MCF 10A (cell line): ENCODE results near the gene CYP4X1. TPM values are rescaled to one million over a fixed set of nuclear protein-coding genes. Genes with fewer than 3 reads are reported as not detected.

Experiments
- BruUV-seq: library from RNA; stranded (reverse); fragments of 400-500 nt; replicated peaks from 2 replicates; lab custom pipeline; 2021; lab: Mats Ljungman, UMichigan
- CTCF ChIA-PET: fragments of 300-600 bp; sonication (Branson Sonifier 250); formaldehyde crosslinking; extraction: SDS; loops from one replicate; lab custom pipeline; 2021; ENCODE audit warnings: antibody characterized with exemption, inconsistent platforms; lab: Yijun Ruan, JAX
- POLR2A ChIA-PET: fragments of 300-600, 350-650 bp; sonication (Branson Sonifier 250); formaldehyde crosslinking; extraction: SDS; loops from one replicate; lab custom pipeline; 2020; ENCODE audit warnings: antibody characterized with exemption, inconsistent platforms; lab: Yijun Ruan, JAX
- DNase-seq: peaks from one replicate; pipeline ENCODE4 v3.0.0-alpha.2; 2018; ENCODE audit not compliant: unreplicated experiment
- H3K27ac Mint-ChIP-seq: one replicate; pipeline ENCODE4 v1.8.0; 2022; ENCODE audit warnings: mild to moderate bottlenecking, low read depth, mixed read lengths; ENCODE audit not compliant: unreplicated experiment
- H3K27me3 Mint-ChIP-seq: one replicate; pipeline ENCODE4 v1.8.0; 2022; ENCODE audit warnings: mixed read lengths; ENCODE audit not compliant: insufficient read depth, unreplicated experiment
- H3K36me3 Mint-ChIP-seq: one replicate; pipeline ENCODE4 v1.8.0; 2022; ENCODE audit warnings: mild to moderate bottlenecking, moderate library complexity, mixed read lengths; ENCODE audit not compliant: insufficient read depth, unreplicated experiment
- H3K4me1 Mint-ChIP-seq: one replicate; pipeline ENCODE4 v1.8.0; 2022; ENCODE audit warnings: mixed read lengths; ENCODE audit not compliant: insufficient read depth, unreplicated experiment
- H3K4me3 Mint-ChIP-seq: one replicate; pipeline ENCODE4 v1.8.0; 2022; ENCODE audit warnings: mild to moderate bottlenecking, moderate library complexity, mixed read lengths; ENCODE audit not compliant: unreplicated experiment
- H3K9me3 Mint-ChIP-seq: one replicate; pipeline ENCODE4 v1.8.0; 2022; ENCODE audit warnings: mixed read lengths; ENCODE audit not compliant: unreplicated experiment
- CTCF ChIP-seq: fragments of 200-600 bp; IDR thresholded peaks from one replicate; pipeline ENCODE4 v1.8.0; 2022; ENCODE audit warnings: antibody characterized with exemption, mild to moderate bottlenecking; ENCODE audit not compliant: unreplicated experiment
- intact Hi-C: fragments of 100-400 bp; cut with micrococcal nuclease; formaldehyde crosslinking; loops from 2 replicates; pipeline ENCODE4 v1.14.1; 2022
- total RNA-seq: library from RNA; stranded (reverse); gene quantifications from 2 replicates; pipeline ENCODE4 v1.2.3, GENCODE V29; 2022

The CYP4X1 gene
- total RNA-seq, 1 experiment from 2014 or later: 1.2 TPM

- Mint-ChIP-seq H3K27ac (no peak overlapping the region), H3K4me1 (peaks cover under 1% of the 10 kb centered on the region), H3K27me3 (peaks cover 3% of the 10 kb centered on the region), H3K36me3 (no peaks in the 10 kb centered on the region), H3K9me3 (no peaks in the 10 kb centered on the region), H3K4me3 (no peak overlapping the region)
- POLR2A ChIA-PET: interaction anchor here (0.6 to 1.6 kb wide), 2 partner anchors 17 to 48 kb away, joined by 3 to 4 read pairs; no protein-coding TSS in a partner anchor
- CTCF ChIA-PET: interaction anchor here (0.7 to 5.4 kb wide), 11 partner anchors 9 to 275 kb away, joined by 3 to 60 read pairs (median 5); no protein-coding TSS in a partner anchor
- intact Hi-C loops: loop anchor here (1.0 to 10.0 kb wide), 4 partner anchors 56 to 244 kb away; no protein-coding TSS in a partner anchor
- no TSS peak for BruUV-seq
- peak; percentile 38 for TF ChIP-seq CTCF
- peak; percentile 52 for DNase-seq
These were observed 32.2 kb upstream of the CYP4X1 start for GRCh38 chr1:46991083-46991923.

GRCh38 chr1:46996659-46997281 lies 26.7 kb upstream of the CYP4X1 start:
- Mint-ChIP-seq H3K27me3 (no peaks in the 10 kb centered on the region), H3K27ac (peak overlapping the region; percentile 87), H3K9me3 (no peaks in the 10 kb centered on the region), H3K4me1 (peaks cover 12% of the 10 kb centered on the region), H3K36me3 (no peaks in the 10 kb centered on the region), H3K4me3 (no peak overlapping the region)
- TF ChIP-seq CTCF: no peak
- intact Hi-C loops: loop anchor here (10.0 kb wide), 1 partner anchor 178 kb away; no protein-coding TSS in a partner anchor
- POLR2A ChIA-PET: no interaction called here
- BruUV-seq: TSS peak; percentile 98
- DNase-seq: peak; percentile 80
- CTCF ChIA-PET: interaction anchor here (0.7 to 2.8 kb wide), 3 partner anchors 109 to 249 kb away, joined by 3 to 7 read pairs (median 3); no protein-coding TSS in a partner anchor

- ChIA-PET CTCF (interaction anchor here (0.5 to 2.7 kb wide), 8 partner anchors 9 to 1963 kb away, joined by 3 to 12 read pairs (median 4); partner anchors contain the start of gene CYP4B1), POLR2A (interaction anchor here (1.2 kb wide), 1 partner anchor 30 kb away, joined by 3 read pairs; no protein-coding TSS in a partner anchor)
- DNase-seq: peak; percentile 25
- Mint-ChIP-seq H3K36me3 (no peaks in the 10 kb centered on the region), H3K4me3 (no peak overlapping the region), H3K27me3 (no peaks in the 10 kb centered on the region), H3K27ac (no peak overlapping the region), H3K9me3 (no peaks in the 10 kb centered on the region), H3K4me1 (peaks cover 4% of the 10 kb centered on the region)
- peak; percentile 26 for TF ChIP-seq CTCF
- intact Hi-C loops: no loop called here
- no TSS peak for BruUV-seq
These were observed 21.3 kb upstream of the CYP4X1 start for GRCh38 chr1:47002211-47002610.
